Upper lobe of left lung (tissue), 4 donors: ENCODE results near the gene PPP1R11.

Source experiments
- EP300 ChIP-seq, 4 donors: sonication (generic); formaldehyde crosslinking; IDR thresholded peaks; one replicate each; pipeline ENCODE4 v1.5.1; 2017; ENCODE audit warnings: antibody characterized with exemption in 4 of 4, control low read depth in 2 of 4
- POLR2A ChIP-seq, 4 donors: fragments of 450-650 bp; IDR thresholded peaks; one replicate each; pipeline ENCODE4 v1.5.1; 2016 to 2017; ENCODE audit warnings: antibody characterized with exemption in 4 of 4, mild to moderate bottlenecking in 2 of 4
- POLR2AphosphoS5 ChIP-seq, 2 donors: sonication (generic); formaldehyde crosslinking; IDR thresholded peaks; one replicate each; pipeline ENCODE4 v1.5.1; 2017; ENCODE audit warnings: antibody characterized with exemption in 2 of 2
- TF ChIP-seq, protein P1 (sequence below), 6 experiments: fragments of 450-650 bp in 4 of 6; fragments of 200-600 bp in 2 of 6; sonication (generic) in 2 of 6; IDR thresholded peaks; one replicate each; pipeline ENCODE4 v1.5.1; 2016 to 2019; ENCODE audit warnings: antibody characterized with exemption in 6 of 6

GRCh38 chr6:30042914-30043313 lies 24.1 kb upstream of the PPP1R11 start:
- TF ChIP-seq, protein P1, sequence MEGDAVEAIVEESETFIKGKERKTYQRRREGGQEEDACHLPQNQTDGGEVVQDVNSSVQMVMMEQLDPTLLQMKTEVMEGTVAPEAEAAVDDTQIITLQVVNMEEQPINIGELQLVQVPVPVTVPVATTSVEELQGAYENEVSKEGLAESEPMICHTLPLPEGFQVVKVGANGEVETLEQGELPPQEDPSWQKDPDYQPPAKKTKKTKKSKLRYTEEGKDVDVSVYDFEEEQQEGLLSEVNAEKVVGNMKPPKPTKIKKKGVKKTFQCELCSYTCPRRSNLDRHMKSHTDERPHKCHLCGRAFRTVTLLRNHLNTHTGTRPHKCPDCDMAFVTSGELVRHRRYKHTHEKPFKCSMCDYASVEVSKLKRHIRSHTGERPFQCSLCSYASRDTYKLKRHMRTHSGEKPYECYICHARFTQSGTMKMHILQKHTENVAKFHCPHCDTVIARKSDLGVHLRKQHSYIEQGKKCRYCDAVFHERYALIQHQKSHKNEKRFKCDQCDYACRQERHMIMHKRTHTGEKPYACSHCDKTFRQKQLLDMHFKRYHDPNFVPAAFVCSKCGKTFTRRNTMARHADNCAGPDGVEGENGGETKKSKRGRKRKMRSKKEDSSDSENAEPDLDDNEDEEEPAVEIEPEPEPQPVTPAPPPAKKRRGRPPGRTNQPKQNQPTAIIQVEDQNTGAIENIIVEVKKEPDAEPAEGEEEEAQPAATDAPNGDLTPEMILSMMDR (IDR thresholded peaks at IDR 0.05) = no peak
- TF ChIP-seq POLR2A (IDR thresholded peaks at IDR 0.05) (no peak), POLR2AphosphoS5 (IDR thresholded peaks at IDR 0.05) (no peak), EP300 (IDR thresholded peaks at IDR 0.05) (no peak)
